HuH-7 (cell line): ENCODE data around the gene CACNA1S.

Experiments used
- DNase-seq: peaks from one replicate; pipeline ENCODE4 v3.0.0; 2011; ENCODE audit warnings: low spot score

Gene CACNA1S

GRCh38 chr1:201140235-201140940 is 28.2 kb upstream of the CACNA1S start:
- DNase-seq = no peak

DNA sequence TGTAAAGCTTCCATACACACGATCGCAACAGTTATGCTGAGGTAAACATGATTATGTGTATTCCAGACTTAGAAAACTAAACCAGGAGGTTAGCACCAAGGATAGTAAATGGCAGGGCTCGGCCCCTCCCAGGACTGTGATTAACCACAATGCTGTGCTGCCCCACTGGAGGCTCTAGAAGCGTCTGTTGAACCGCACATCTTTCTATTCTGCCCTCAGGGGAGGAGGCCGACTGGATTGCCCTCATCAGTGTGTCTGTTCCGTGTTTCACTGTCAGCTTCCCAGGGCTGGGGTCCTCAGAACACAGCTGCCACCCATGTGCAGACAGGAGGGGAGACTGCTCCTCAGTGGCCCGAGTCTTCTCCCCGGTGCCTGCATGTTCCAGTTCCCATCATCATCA is 27.5 kb upstream of the CACNA1S start:
- DNase-seq = no peak

DNA sequence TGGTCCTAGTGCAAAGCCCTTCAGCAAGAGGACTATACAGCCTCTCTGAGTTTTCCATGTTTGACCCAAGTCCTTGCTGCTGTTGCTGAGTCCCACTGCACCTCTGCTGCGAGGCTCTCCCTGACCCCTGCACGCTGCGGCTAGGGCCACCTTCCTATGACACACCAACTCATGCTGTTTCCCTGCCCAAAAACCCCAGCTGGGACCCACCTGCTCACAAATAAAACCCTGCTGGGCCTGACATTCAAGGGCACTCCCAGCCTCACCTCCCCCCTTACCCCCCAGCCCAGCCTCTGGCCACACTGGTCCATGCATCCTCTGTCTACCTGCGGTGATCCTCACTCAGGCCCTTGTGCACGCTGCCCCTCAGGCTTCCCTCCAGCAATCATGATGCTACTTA is 27.1 kb upstream of the CACNA1S start:
- no peak for DNase-seq

GRCh38 chr1:201138311-201138840 is 26.1 kb upstream of the CACNA1S start:
- DNase-seq = no peak

GRCh38 chr1:201137579-201138310 is 25.5 kb upstream of the CACNA1S start:
- DNase-seq = no peak

DNA sequence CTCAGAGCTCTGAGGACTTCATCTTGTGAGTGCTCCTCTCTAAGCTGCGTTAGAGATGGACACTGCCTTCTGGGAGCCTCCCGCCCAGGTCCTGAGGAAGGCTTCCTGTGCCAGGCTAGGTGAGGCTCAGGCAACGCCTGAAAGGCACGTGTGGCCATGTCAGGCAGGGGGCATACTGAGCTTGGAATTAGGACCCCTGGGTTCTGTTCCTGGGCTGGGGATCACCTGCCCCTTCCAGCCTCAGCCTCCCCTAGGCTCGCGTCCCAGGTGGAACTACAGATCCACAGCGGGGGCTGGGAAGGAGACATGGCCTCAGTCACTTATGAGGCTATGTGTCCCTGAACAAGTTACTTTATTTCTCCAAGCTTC is 24.8 kb upstream of the CACNA1S start:
- no peak for DNase-seq

DNA sequence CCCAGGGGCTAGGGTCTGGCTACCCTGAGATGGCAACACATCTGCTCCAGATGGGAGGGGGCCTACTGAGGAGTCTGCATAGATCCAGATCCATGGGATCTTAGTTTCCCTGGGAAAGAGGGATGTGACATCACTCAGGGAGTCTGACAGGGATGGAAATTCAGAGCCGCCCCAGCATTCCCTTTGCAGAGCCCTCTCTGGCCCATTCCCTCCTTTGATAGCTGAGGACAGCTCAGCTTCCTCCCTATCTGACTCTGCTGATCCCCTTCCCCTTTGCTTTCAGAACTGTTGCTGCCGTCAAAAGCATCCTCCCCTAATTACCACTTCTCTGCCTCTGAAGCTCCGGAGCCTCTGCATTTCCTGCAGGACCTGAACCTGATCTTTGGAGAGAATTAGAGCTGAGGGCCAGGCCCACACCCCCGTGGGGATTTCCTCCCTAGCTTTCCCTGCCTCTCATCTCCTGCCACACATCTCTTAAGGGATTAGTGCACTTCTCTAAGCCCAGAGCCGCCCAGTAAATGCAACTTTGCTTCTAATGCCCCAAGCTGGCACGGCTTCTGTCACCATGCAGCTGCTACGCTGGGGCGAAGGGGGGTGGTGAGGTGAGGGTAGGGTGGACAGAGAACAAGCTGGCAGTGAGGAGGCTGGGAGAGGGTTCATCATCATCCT is 24.3 kb upstream of the CACNA1S start:
- no peak for DNase-seq

DNA sequence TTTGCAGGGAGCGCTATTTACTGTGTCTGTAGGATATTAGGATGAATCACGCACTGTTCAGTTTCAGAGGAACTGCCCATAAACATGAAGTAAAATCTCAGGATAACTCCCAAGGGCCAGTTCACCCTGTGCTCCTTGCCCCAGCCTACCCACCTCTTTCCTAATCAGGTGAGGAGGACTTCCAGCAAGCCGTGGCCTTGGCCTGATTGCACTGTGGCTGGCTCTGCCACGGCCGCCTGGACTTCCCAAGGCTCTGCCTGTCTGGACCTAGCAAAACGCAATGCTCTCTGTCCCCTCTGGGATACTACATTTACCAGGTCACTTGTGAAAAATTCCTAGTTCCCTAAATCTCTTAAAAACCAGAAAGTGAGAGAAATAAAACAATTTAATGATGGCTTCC is 22.2 kb upstream of the CACNA1S start:
- no peak for DNase-seq

DNA sequence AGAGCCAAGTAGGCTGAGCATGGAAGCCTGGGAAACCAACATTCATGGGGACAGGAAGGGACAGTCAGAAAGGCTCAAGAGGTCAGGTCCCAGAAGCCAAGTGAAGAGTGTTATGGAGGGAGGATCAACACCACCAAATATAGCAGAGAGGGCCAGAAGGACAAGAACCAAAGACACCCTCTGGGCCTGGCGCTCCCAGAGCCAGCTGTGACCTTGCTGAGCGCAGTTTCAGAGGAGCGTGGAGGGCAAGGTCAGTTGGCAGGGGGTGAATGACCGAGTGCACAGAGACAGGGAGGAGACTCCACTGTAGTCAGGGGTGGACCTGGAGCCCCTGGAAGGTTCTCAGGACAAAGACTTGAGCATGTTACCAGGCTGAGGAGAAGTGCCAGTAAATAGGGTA is 19.2 kb upstream of the CACNA1S start:
- DNase-seq = no peak

GRCh38 chr1:201128962-201129361 is 16.7 kb upstream of the CACNA1S start:
- no peak for DNase-seq

DNA sequence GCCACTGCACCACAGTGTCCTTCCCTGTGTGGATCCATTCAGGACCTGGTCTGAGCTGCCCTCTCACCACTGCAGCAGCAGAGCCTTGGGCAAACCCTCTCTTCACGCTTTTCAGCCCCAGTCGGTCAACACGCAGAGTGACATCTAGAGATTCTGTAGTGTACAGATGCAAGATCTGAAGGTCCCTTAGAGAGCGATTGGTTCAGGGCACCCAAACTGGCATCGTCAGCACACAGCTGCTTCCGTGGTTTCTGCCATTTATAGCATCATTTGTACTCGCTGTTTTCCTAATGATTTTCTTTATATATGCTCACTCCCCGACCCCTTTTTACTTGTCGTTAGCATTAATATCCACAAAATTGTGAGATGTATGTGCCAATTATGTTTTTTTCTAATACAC is 16.2 kb upstream of the CACNA1S start:
- DNase-seq = no peak

- DNase-seq = no peak
Measured at GRCh38 chr1:201127755-201128455, 15.7 kb upstream of the CACNA1S start.

DNA sequence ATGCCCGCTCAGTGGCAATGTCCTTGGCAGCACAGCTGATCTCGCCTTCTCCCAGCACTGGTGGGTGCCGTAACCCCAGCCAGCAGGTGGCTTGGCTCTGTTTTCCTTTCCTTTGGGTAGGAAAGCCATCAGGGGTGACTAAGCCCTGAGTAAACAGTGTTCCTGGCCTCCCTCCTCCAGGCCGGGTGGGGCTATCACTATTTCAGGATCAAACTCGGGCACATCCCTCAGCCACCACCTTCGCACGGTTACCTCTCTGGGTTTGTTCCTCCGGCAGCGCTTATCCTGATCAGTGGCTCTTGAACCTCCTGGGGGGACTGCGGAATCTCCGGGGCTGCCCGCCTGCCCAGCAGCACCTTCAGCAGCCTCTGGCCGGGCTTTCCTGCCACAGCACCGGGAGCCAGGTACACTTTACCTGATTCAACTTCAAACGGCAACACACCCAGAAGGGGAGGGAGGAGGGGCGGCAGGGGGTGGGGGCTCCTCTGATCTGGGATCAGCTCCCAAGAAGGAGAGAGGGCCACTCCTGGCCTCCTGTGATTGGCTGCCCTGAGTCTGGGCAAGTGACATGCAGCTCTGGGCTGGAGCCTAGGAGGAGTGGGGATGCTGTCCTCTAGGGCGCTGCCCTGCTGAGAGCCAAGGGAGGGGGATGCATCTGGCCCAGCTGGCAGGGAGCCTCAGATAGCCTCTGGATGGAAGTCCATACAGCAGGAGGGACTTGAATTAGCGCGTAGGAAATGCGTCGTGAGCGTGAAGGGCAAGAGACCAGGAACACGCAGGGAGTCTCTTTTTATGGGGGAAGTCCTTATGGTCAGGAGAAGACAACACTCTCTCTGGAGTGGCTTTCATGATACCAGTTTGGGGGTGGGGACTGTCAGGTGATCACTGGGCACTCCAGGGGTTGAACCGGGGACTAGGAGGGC is 14.9 kb upstream of the CACNA1S start, which contains the start of gene ASCL5:
Gene ASCL5 (minus strand): TSS at position 353 of the 923 bp plus-strand sequence. CDS start 11,812 bp downstream, outside the sequence.
- no peak for DNase-seq

DNA sequence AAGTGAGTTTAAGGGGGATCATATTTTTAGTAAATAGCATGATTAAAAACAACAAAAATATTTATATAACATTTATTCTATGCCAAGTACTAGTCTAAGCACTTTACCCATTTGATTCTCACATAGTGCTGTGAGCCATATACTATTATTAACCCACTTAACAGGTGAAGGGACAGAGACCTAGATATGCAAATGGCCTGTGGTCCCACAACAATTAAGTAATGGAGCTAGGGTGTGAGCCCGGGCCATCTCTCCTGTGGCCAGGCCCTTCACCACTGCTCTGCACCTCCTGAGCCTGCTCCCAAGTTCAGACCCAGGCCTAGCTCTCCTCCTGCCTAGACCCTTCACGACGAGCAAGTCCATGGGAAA is 14.2 kb upstream of the CACNA1S start:
- DNase-seq = no peak

DNA sequence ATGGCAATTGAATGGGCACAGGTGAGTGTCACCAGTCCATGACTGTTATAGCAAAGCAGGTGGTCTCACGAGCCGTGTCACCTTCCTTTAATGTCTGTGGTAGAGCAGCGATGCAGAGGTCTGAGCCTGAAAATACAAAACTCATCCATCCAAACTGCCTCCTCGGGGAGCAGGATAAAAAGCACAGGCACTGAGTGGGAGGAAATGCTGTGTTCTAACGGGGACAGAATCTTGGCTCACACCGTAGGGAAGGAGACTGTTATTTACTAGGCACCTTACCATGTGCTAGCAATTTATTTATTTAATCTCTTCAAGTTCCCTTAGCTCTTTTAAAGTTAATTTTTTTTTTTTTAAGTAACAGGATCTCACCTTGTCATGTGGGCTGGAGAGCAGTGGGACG is 13.6 kb upstream of the CACNA1S start:
- no peak for DNase-seq

- DNase-seq = no peak
Measured at GRCh38 chr1:201125019-201125418, 12.8 kb upstream of the CACNA1S start.

DNA sequence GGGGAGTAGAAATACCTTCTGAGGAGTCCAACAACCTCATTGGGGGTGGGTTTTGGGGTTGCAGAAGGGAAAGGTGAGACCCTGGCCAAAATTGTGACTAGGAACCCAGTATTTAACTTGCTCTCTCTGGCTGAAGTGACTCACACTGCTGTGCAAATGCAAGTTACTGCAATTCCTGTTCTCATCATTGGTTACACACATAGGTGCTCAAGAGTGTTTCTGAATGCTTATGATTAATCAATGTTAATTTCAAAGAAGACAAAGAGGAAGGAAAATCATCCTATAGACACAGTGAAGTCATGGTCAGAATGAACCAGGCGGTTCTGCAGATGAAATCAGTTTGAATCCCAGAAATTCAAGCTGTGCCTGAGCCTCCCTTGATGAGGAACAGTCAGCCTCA is 11.6 kb upstream of the CACNA1S start:
- DNase-seq = no peak

DNA sequence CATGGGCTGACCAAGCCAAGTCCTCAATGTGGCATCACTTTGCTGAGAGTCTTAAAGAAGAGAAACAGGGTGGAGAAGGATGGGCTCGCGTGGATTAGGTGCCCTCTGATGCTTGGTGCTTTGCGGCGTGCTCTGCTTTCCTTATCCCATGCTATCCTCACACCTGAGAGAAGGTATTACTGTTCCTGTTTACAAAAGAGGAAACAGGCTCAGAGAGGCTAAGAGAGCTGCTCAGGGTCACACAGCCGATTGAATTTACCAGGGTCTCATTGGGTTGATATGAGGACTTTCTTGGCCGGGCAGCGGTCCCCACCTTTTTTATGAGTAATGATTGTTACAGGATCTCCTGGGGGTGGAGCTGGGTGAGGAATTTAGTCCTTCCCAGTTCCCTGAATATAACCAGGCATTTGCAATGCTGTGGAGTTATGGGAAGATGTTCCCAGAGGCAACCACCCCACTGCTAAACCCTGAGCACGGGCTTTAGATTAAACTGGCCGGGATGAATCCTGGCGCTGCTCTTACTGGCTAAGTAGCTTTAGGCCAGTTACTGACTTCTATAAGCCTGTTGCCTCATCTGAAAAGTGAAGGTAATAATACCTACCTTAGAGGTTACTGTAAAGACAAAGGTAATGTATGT is 10.2 kb upstream of the CACNA1S start:
- no peak for DNase-seq

DNA sequence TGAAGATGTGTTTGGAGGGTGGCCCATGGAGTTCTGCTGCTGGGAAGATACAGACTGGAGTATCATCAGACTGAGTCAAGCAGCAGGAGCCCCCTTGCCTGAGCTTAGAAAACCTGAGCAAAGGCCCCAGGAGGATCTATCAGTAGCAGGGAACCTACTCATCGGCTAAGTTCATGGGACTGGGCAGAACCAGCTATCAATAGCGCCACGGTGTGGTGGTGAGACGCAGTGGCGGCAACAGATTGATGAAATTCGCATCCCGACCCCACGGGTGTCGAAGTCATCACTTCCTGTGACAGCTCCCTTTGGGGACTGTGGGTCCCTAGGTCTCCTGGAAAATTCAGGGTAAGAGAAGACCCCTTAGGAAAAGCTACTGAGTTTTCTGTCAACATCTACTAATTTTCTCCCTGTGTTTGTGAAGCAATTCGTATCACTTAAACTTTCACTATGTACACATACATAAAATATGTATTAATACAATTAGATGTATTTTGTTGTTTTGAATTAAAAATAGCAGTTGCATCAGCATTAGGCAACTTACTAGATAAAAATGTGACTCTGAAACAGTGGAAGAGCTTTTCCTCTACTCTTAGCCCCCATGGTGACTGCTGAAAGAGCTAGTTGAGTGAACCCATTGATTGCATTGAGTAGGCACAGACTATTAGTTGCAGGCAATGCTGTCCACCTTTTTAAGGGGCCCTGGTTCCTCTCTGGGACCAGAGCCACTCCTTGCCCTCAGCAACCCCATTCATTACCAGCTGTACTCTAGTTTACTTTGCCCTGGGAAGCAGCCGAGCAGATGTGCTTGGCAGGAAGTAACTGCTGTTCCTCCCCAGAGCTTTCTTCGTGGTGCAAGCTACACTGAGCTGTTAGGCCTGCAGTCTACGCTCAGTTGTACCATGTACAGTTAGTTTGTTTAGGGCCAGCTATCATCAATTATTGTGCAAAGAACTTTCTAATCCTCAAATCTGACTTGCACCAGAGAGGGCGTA is 7.3 kb upstream of the CACNA1S start:
- DNase-seq = peak; percentile 90

- no peak for DNase-seq
Measured at GRCh38 chr1:201116091-201116490, 3.9 kb upstream of the CACNA1S start.
